HCT116 (cell line): ENCODE data around the gene BORCS8.

ENCODE experiments used
- ATF3 ChIP-seq: IDR thresholded peaks from 2 replicates; pipeline ENCODE4 v1.6.1; 2012
- CTCF ChIP-seq, 3 experiments: fragments of 200-600 bp in 1 of 3; sonication (generic) in 1 of 3; IDR thresholded peaks in 2 of 3; conservative IDR thresholded peaks in 1 of 3; 2 replicates each; pipeline ENCODE4 v1.5.1; 2012 to 2017; ENCODE audit warnings: low read depth in 2 of 3, low read length in 2 of 3, antibody characterized with exemption in 1 of 3, borderline replicate concordance in 1 of 3, control low read depth in 1 of 3, mild to moderate bottlenecking in 1 of 3, mixed read lengths in 1 of 3, mixed run types in 1 of 3, moderate library complexity in 1 of 3; ENCODE audit not compliant: insufficient read depth in 1 of 3
- EZH2 ChIP-seq: fragments of 200-600 bp; sonication (generic); IDR thresholded peaks from 2 replicates; pipeline ENCODE4 v1.6.1; 2017; ENCODE audit warnings: antibody characterized with exemption, mixed run types
- EZH2phosphoT487 ChIP-seq: fragments of 200-600 bp; IDR thresholded peaks from 2 replicates; pipeline ENCODE4 v1.6.1; 2018; ENCODE audit warnings: antibody characterized with exemption, borderline replicate concordance
- MAX ChIP-seq: IDR thresholded peaks from 2 replicates; pipeline ENCODE4 v1.6.1; 2012
- POLR2A ChIP-seq: IDR thresholded peaks from 2 replicates; pipeline ENCODE4 v1.7.0; 2011; ENCODE audit warnings: borderline replicate concordance; ENCODE audit not compliant: insufficient read depth, insufficient read length; ENCODE audit errors: extremely low read depth
- POLR2AphosphoS5 ChIP-seq: IDR thresholded peaks from 2 replicates; pipeline ENCODE4 v1.6.1; 2011; ENCODE audit warnings: mild to moderate bottlenecking, low read depth, low read length, moderate library complexity
- YY1 ChIP-seq: IDR thresholded peaks from 2 replicates; pipeline ENCODE4 v1.6.1; 2011; ENCODE audit warnings: low read length, low read depth, moderate library complexity, mild to moderate bottlenecking; ENCODE audit not compliant: insufficient replicate concordance; ENCODE audit errors: extremely low read depth
- ZBTB33 ChIP-seq: IDR thresholded peaks from 2 replicates; pipeline ENCODE4 v1.6.1; 2011; ENCODE audit warnings: mild to moderate bottlenecking, low read length, moderate library complexity; ENCODE audit not compliant: insufficient replicate concordance; ENCODE audit errors: extremely low read depth
- ZFX ChIP-seq: fragments of 450-650 bp; IDR thresholded peaks from 2 replicates; pipeline ENCODE4 v1.6.1; 2017

GRCh38 chr19:19214159-19214490 is 22.2 kb upstream of the BORCS8 start:
- TF ChIP-seq ZFX: no peak
- TF ChIP-seq ATF3: no peak
- no peak for TF ChIP-seq POLR2A
- no peak for TF ChIP-seq POLR2AphosphoS5
- no peak for TF ChIP-seq CTCF (IDR thresholded peaks at IDR 0.05 in 2 of 3, conservative IDR thresholded peaks at IDR 0.05 in 1 of 3; ENCODE audit: borderline replicate concordance in 1 of 3, insufficient read depth in 1 of 3, low read depth in 2 of 3, low read length in 2 of 3)
- no peak for TF ChIP-seq EZH2
- TF ChIP-seq EZH2phosphoT487: no peak
- TF ChIP-seq YY1: no peak
- no peak for TF ChIP-seq ZBTB33
- no peak for TF ChIP-seq MAX
